Retinal pigment epithelial cell (primary cell): ENCODE results near the gene UBE2L3.
A peak's percentile ranks its signal among the peaks of the same experiment; 100 is the strongest.

Experiments used
- DNase-seq: peaks from one replicate; pipeline ENCODE4 v3.0.0-alpha.2; 2010; ENCODE audit warnings: low read depth
- H3K4me3 ChIP-seq: 2 replicates; pipeline ENCODE4 v1.5.1; 2011; ENCODE audit warnings: mild to moderate bottlenecking, low read length, control low read depth, moderate library complexity
- TF ChIP-seq, protein P1 (sequence below): conservative IDR thresholded peaks from 2 replicates; pipeline ENCODE4 v1.5.1; 2011; ENCODE audit warnings: low read depth, low read length, control low read depth, inconsistent platforms

Gene UBE2L3

DNA sequence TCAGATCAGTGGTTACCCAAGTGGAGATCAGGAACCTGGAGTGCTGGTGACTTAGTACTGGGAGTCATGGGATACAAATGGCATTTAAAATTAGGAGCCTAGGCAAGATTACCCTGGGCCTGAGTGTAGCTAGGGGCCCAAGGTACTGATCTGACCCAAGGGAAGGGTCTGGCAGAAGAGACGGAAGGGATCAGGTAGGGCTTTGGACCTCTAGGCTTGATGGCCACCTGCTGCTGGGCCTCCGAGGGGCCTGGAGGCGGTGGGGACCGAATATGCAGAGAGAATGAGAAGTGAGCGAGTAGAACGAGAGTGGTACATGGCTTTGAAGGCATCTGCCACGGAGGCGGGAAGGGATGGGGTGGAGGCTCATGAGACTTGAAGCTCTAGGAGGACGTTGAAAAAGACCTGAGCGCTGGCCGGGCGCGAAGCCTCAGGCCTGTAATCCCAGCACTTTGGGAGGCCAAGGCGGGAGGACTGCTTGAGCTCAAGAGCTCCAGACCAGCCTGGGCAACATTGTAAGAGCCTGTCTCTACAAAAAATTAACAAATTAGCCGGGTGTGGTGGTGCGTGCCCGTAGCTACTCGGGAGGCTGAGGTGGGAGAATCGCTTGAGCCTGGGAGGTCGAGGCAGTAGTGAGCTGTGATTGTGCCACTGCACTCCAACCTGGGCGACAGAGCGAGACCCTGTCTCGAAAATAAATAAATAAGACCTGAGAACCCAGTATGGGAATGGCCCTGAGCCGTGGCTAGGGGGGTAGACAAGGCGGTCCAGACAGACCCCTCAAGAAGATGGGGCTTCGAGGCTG is 97.7 kb downstream of the UBE2L3 start:
- TF ChIP-seq, protein P1, sequence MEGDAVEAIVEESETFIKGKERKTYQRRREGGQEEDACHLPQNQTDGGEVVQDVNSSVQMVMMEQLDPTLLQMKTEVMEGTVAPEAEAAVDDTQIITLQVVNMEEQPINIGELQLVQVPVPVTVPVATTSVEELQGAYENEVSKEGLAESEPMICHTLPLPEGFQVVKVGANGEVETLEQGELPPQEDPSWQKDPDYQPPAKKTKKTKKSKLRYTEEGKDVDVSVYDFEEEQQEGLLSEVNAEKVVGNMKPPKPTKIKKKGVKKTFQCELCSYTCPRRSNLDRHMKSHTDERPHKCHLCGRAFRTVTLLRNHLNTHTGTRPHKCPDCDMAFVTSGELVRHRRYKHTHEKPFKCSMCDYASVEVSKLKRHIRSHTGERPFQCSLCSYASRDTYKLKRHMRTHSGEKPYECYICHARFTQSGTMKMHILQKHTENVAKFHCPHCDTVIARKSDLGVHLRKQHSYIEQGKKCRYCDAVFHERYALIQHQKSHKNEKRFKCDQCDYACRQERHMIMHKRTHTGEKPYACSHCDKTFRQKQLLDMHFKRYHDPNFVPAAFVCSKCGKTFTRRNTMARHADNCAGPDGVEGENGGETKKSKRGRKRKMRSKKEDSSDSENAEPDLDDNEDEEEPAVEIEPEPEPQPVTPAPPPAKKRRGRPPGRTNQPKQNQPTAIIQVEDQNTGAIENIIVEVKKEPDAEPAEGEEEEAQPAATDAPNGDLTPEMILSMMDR, result no peak
- peak overlapping the region; percentile 92 for H3K4me3 ChIP-seq
- no peak for DNase-seq

DNA sequence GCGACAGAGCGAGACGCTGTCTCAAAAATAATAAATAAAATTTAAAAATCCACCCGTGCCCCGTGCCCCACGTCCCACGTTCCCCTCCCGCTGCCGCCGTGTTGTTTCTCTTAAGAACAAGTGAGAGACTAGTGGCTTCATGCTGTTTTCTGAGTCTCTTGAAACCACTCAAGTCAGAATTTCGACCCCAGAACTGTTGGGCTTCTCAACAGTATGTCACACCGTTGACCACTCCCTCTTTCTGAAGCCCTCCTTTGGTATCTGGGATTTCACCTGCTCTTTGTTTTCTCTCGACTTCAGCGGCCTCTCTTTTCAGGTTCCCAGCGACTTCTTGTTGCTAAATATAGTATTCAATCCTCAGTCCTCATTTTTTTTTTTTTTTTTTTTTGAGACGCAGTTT is 99.3 kb downstream of the UBE2L3 start:
- DNase-seq, result no peak
- TF ChIP-seq, protein P1, result no peak
- peak overlapping the region; percentile 92 for H3K4me3 ChIP-seq

DNA sequence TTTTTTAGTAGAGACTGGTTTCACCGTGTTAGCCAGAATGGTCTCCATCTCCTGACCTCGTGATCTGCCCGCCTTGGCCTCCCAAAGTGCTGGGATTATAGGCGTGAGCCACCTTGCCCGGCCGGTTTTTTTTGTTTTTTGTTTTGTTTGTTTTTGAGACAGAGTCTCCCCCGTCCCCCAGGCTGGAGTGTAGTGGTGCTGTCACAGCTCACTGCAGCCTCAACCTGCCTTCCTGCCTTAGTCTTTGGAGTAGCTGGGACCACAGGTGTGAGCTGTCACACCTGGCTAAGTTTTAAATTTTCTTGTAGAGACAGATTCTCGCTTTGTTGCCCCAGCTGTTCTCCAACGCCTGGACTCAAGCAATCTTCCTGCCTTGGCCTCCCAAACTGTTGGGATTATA is 101.5 kb downstream of the UBE2L3 start:
- TF ChIP-seq, protein P1, result no peak
- no peak for DNase-seq

DNA sequence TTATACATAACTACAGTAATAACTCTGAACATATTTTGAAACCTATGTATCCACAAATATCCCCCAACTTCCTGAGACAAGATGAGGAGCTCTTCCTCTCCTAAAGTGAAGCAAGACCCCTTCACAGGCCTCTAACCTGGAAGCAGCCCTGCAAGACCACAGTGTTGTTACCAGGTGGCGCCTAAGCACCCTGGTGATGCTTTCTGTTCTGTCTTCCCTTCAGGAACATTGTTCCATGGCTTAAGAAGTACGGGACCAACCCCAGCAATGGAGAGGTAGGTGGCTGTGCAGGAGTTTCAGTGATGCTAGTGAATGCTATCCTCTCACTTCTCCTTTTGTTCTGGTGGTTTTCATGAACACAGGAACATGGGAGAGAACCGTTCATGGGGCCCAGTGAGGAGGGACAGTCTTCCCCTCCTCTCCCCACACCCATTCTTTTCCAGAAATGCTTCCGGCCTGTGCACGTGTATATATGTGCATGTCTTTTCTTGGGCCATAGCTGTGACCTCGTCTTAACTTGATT is 104.7 kb downstream of the UBE2L3 start:
- no peak for DNase-seq
- H3K4me3 ChIP-seq, result no peak overlapping the region
- TF ChIP-seq, protein P1, result no peak

More for the DNA sequence above, 101.5 kb downstream of the UBE2L3 start:
- no peak overlapping the region for H3K4me3 ChIP-seq
